K562 (cell line): ENCODE measurements around the gene FANCC. TPM values are rescaled to one million over a fixed set of nuclear protein-coding genes. Genes with fewer than 3 reads are reported as not detected.

Source experiments
- MTA3 ChIP-seq: fragments of 450-650 bp; formaldehyde crosslinking; IDR thresholded peaks from 2 replicates; pipeline ENCODE4 v1.6.1; 2017; ENCODE audit warnings: mild to moderate bottlenecking, borderline replicate concordance
- SRSF9 ChIP-seq: fragments of 200-400 bp; formaldehyde crosslinking; IDR thresholded peaks from 2 replicates; pipeline ENCODE4 v1.6.1; 2017; ENCODE audit warnings: low read depth, low read length, borderline replicate concordance
- ZEB2 ChIP-seq: fragments of 450-650 bp; IDR thresholded peaks from 2 replicates; pipeline ENCODE4 v1.6.1; 2016
- polyA plus RNA-seq, 8 experiments: library from polyadenylated mRNA; depleted of rRNA in 4 of 8; stranded (reverse) in 5 of 8; unstranded in 3 of 8; fragments of >200 nt; fragmentation: Nextera tagmentation in 2 of 8; fragmentation: Illumina TruSeq in 1 of 8; extraction: Ambion mirVana in 2 of 8; extraction: Trizol in 1 of 8; gene quantifications; 2 replicates each; pipeline versions ENCODE4 v1.2.1 to v1.2.3, GENCODE V29; 2011 to 2014; ENCODE audit warnings: inconsistent platforms in 1 of 8, missing spikeins in 1 of 8
- total RNA-seq, 7 experiments: library from RNA; depleted of rRNA in 6 of 7; stranded (reverse); fragments of >200 nt in 6 of 7; fragmentation: Illumina TruSeq in 2 of 7; extraction: Trizol in 2 of 7; gene quantifications; 2 replicates each; pipeline versions ENCODE4 v1.2.1 to v1.2.3, GENCODE V29; 2011 to 2021; ENCODE audit warnings: low replicate concordance in 1 of 7
- TF ChIP-seq, protein P1 (sequence below), 2 experiments: fragments of 450-650 bp in 1 of 2; sonication (generic) in 1 of 2; formaldehyde crosslinking in 1 of 2; IDR thresholded peaks; 2 replicates each; pipeline versions ENCODE4 v1.7.1 to v1.9.0; 2016 to 2022; ENCODE audit warnings: inconsistent platforms in 1 of 2, mild to moderate bottlenecking in 1 of 2, missing genetic modification reagents in 1 of 2
- TF ChIP-seq, protein P2 (sequence below): fragments of 250-450 bp; sonication (Bioruptor Pico); IDR thresholded peaks from 2 replicates; pipeline ENCODE4 v1.4.0; 2020
- TF ChIP-seq, protein P3 (sequence below): fragments of 250-450 bp; sonication (Bioruptor Pico); IDR thresholded peaks from 2 replicates; pipeline ENCODE4 v1.4.0; 2020; ENCODE audit warnings: mild to moderate bottlenecking, moderate library complexity, borderline replicate concordance
- TF ChIP-seq, protein P4 (sequence below): fragments of 250-450 bp; sonication (Bioruptor Pico); IDR thresholded peaks from 2 replicates; pipeline ENCODE4 v1.4.0; 2020; ENCODE audit warnings: borderline replicate concordance

The FANCC gene
- total and polyA plus RNA-seq, 9 of the 15 experiments (the other 6 are each of a cell fraction or from before 2014, with no cell fraction given): 4.6 to 18.4 (median 14.2) TPM

DNA sequence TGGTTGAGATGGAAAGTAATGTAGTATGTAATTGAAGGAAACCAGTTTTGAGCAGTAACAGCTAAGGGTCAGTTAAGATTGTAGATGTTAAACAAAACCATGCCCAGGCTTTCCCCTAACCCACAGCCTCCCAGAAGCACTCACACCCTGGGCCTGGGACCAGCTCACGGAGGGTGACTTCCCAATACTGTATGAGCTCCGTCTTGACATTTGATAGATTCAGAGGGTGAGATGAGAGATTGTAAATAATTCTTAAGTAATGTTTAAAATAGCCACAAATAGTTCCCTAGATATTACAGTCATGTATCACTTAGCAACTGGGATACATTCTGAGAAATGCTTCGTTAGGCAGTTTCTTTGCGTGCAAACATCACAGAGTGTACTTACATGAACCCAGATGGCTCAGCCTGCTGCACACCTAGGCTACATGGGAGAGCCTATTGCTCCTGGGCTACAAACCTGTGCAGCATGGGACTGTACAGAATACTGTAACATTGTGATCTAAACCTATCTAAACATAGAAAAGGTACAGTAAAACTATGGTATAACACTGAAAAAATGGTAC, 140.7 kb downstream of the FANCC start (continued):
- TF ChIP-seq, protein P1, sequence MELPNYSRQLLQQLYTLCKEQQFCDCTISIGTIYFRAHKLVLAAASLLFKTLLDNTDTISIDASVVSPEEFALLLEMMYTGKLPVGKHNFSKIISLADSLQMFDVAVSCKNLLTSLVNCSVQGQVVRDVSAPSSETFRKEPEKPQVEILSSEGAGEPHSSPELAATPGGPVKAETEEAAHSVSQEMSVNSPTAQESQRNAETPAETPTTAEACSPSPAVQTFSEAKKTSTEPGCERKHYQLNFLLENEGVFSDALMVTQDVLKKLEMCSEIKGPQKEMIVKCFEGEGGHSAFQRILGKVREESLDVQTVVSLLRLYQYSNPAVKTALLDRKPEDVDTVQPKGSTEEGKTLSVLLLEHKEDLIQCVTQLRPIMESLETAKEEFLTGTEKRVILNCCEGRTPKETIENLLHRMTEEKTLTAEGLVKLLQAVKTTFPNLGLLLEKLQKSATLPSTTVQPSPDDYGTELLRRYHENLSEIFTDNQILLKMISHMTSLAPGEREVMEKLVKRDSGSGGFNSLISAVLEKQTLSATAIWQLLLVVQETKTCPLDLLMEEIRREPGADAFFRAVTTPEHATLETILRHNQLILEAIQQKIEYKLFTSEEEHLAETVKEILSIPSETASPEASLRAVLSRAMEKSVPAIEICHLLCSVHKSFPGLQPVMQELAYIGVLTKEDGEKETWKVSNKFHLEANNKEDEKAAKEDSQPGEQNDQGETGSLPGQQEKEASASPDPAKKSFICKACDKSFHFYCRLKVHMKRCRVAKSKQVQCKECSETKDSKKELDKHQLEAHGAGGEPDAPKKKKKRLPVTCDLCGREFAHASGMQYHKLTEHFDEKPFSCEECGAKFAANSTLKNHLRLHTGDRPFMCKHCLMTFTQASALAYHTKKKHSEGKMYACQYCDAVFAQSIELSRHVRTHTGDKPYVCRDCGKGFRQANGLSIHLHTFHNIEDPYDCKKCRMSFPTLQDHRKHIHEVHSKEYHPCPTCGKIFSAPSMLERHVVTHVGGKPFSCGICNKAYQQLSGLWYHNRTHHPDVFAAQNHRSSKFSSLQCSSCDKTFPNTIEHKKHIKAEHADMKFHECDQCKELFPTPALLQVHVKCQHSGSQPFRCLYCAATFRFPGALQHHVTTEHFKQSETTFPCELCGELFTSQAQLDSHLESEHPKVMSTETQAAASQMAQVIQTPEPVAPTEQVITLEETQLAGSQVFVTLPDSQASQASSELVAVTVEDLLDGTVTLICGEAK (IDR thresholded peaks at IDR 0.05): no peak
- TF ChIP-seq, protein P1 (CRISPR knock-in tag; IDR thresholded peaks at IDR 0.05): no peak
- TF ChIP-seq, protein P2, sequence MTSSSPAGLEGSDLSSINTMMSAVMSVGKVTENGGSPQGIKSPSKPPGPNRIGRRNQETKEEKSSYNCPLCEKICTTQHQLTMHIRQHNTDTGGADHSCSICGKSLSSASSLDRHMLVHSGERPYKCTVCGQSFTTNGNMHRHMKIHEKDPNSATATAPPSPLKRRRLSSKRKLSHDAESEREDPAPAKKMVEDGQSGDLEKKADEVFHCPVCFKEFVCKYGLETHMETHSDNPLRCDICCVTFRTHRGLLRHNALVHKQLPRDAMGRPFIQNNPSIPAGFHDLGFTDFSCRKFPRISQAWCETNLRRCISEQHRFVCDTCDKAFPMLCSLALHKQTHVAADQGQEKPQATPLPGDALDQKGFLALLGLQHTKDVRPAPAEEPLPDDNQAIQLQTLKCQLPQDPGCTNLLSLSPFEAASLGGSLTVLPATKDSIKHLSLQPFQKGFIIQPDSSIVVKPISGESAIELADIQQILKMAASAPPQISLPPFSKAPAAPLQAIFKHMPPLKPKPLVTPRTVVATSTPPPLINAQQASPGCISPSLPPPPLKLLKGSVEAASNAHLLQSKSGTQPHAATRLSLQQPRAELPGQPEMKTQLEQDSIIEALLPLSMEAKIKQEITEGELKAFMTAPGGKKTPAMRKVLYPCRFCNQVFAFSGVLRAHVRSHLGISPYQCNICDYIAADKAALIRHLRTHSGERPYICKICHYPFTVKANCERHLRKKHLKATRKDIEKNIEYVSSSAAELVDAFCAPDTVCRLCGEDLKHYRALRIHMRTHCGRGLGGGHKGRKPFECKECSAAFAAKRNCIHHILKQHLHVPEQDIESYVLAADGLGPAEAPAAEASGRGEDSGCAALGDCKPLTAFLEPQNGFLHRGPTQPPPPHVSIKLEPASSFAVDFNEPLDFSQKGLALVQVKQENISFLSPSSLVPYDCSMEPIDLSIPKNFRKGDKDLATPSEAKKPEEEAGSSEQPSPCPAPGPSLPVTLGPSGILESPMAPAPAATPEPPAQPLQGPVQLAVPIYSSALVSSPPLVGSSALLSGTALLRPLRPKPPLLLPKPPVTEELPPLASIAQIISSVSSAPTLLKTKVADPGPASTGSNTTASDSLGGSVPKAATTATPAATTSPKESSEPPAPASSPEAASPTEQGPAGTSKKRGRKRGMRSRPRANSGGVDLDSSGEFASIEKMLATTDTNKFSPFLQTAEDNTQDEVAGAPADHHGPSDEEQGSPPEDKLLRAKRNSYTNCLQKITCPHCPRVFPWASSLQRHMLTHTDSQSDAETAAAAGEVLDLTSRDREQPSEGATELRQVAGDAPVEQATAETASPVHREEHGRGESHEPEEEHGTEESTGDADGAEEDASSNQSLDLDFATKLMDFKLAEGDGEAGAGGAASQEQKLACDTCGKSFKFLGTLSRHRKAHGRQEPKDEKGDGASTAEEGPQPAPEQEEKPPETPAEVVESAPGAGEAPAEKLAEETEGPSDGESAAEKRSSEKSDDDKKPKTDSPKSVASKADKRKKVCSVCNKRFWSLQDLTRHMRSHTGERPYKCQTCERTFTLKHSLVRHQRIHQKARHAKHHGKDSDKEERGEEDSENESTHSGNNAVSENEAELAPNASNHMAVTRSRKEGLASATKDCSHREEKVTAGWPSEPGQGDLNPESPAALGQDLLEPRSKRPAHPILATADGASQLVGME (CRISPR knock-in tag): no peak
- TF ChIP-seq ZEB2: no peak
- TF ChIP-seq, protein P3, sequence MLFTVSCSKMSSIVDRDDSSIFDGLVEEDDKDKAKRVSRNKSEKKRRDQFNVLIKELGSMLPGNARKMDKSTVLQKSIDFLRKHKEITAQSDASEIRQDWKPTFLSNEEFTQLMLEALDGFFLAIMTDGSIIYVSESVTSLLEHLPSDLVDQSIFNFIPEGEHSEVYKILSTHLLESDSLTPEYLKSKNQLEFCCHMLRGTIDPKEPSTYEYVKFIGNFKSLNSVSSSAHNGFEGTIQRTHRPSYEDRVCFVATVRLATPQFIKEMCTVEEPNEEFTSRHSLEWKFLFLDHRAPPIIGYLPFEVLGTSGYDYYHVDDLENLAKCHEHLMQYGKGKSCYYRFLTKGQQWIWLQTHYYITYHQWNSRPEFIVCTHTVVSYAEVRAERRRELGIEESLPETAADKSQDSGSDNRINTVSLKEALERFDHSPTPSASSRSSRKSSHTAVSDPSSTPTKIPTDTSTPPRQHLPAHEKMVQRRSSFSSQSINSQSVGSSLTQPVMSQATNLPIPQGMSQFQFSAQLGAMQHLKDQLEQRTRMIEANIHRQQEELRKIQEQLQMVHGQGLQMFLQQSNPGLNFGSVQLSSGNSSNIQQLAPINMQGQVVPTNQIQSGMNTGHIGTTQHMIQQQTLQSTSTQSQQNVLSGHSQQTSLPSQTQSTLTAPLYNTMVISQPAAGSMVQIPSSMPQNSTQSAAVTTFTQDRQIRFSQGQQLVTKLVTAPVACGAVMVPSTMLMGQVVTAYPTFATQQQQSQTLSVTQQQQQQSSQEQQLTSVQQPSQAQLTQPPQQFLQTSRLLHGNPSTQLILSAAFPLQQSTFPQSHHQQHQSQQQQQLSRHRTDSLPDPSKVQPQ (CRISPR knock-in tag): no peak
- no peak for TF ChIP-seq SRSF9
- TF ChIP-seq, protein P4, sequence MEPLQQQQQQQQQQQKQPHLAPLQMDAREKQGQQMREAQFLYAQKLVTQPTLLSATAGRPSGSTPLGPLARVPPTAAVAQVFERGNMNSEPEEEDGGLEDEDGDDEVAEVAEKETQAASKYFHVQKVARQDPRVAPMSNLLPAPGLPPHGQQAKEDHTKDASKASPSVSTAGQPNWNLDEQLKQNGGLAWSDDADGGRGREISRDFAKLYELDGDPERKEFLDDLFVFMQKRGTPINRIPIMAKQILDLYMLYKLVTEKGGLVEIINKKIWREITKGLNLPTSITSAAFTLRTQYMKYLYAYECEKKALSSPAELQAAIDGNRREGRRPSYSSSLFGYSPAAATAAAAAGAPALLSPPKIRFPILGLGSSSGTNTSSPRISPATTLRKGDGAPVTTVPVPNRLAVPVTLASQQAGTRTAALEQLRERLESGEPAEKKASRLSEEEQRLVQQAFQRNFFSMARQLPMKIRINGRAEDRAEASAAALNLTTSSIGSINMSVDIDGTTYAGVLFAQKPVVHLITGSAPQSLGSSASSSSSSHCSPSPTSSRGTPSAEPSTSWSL (CRISPR knock-in tag): no peak
- TF ChIP-seq MTA3: no peak
